IPS DF 6.9 (cell line): Measurements from ENCODE around the gene CCDC85C.

Experiments
- DNase-seq: peaks from one replicate; pipeline ENCODE4 v3.0.0-alpha.2; 2013; ENCODE audit warnings: low read depth, low spot score
- H3K27ac ChIP-seq: one replicate; pipeline ENCODE4 v1.5.1; 2013; ENCODE audit warnings: low read length, control low read depth
- H3K27me3 ChIP-seq: 2 replicates; pipeline ENCODE4 v1.6.1; 2013; ENCODE audit warnings: mild to moderate bottlenecking, low read length; ENCODE audit not compliant: control insufficient read depth, insufficient read depth
- H3K36me3 ChIP-seq: 2 replicates; pipeline ENCODE4 v1.6.1; 2013; ENCODE audit warnings: low read length; ENCODE audit not compliant: control insufficient read depth, insufficient read depth
- H3K4me1 ChIP-seq: 2 replicates; pipeline ENCODE4 v1.6.1; 2013; ENCODE audit warnings: low read length; ENCODE audit not compliant: control insufficient read depth, insufficient read depth
- H3K4me3 ChIP-seq: 2 replicates; pipeline ENCODE4 v1.5.1; 2013; ENCODE audit warnings: mild to moderate bottlenecking, low read length
- H3K9me3 ChIP-seq: 2 replicates; pipeline ENCODE4 v1.6.1; 2013; ENCODE audit warnings: low read length, inconsistent platforms; ENCODE audit not compliant: control insufficient read depth, insufficient read depth
- WGBS: extraction: QIAGEN DNeasy Blood & Tissue Kit; methylation state at CpG from one replicate; pipeline ENCODE4 v1.1.7; 2013; ENCODE audit warnings: mixed read lengths, missing lambda C conversion rate; ENCODE audit not compliant: insufficient read length, insufficient coverage; 5-methylcytosine and 5-hydroxymethylcytosine counted together

Gene CCDC85C

DNA sequence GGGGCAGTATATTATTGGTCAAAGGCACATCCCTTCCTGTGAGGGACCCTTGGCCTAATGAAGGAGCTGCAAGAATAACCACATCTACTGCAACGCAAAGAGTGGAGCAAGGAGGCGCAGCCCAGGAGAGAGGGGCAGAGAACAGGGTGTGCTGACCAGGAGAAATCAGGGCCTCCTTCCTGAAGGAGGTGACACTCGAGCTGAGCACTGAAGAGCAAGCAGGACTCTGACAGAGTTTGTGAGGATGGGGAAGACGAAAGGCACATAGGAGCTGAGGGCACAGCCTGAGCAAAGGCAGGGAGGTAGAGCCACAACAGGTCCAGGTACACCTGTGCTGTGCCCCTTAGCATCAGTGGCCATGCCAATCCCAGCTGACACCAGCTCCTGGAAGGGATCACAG lies 60.6 kb downstream of the CCDC85C start:
- no peak overlapping the region for H3K27ac ChIP-seq
- no CpG with 5 or more reads among the region's 4 CpGs for WGBS
- H3K36me3 ChIP-seq, result no peaks in the 10 kb centered on the region
- no peaks in the 10 kb centered on the region for H3K27me3 ChIP-seq
- peaks cover 11% of the 10 kb centered on the region for H3K4me1 ChIP-seq
- no peaks in the 10 kb centered on the region for H3K9me3 ChIP-seq
- H3K4me3 ChIP-seq, result no peak overlapping the region
- DNase-seq, result no peak

DNA sequence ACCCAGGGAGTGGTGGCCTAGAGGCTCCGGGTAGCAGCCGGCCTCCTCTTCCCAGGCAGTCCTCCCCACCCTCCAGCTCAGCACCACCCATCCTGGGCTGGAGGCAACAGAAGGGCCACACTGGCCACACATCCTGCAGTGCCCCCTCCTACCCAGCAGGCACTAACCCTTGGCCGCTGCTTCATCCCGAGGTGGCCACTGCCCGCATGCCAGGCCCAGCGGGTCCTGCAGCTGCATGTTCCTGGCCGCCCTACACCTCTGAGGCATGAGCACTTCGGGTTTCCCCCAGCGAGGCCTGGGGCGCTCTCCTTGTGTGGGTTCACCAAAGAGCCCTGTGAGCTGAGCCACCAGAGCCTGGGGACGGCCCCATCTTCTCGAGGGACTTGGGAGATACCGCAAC lies 61.4 kb downstream of the CCDC85C start:
- no peaks in the 10 kb centered on the region for H3K9me3 ChIP-seq
- DNase-seq, result no peak
- no peaks in the 10 kb centered on the region for H3K36me3 ChIP-seq
- no CpG with 5 or more reads among the region's 13 CpGs for WGBS
- no peak overlapping the region for H3K4me3 ChIP-seq
- H3K4me1 ChIP-seq, result peaks cover 19% of the 10 kb centered on the region
- H3K27me3 ChIP-seq, result no peaks in the 10 kb centered on the region
- H3K27ac ChIP-seq, result no peak overlapping the region

DNA sequence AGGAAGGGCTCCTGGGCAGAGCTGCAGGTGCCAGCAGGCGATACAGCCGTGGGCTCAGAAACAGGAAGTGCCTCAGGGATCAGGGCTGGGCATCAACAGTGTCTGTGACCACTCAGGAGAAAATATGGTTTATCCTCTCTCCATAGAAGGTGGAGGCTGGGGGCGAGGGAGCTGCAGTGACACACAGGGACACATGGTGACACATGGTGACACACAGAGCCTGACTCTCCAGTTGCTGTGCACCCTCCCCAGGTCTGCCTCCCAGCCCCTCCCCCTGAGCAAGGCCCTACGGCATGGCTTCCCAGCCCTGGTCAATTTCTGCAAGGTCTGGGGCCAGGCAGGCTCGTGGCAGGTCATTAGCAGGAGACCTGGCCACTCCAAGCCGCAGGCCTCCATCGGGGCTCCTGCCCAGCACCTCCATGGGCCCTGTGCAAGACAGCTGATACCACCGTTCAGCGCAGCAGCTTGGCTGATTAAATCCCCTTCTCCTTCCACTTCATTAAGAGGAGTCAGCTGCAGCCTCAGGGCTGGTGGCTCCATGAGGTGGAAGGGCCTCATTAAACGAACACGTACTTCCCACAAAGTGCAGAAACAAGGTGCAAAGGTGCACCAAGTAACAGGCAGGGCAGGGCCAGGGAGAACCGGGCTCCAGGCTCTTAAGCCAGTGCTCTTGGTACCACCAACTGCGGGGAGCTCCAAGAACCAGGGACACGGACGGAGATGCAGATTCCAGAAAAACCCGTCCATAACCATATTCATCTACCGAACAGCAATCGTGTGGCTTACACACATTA lies 62.1 kb downstream of the CCDC85C start:
- Histone ChIP-seq H3K27ac (no peak overlapping the region), H3K4me3 (no peak overlapping the region)

DNA sequence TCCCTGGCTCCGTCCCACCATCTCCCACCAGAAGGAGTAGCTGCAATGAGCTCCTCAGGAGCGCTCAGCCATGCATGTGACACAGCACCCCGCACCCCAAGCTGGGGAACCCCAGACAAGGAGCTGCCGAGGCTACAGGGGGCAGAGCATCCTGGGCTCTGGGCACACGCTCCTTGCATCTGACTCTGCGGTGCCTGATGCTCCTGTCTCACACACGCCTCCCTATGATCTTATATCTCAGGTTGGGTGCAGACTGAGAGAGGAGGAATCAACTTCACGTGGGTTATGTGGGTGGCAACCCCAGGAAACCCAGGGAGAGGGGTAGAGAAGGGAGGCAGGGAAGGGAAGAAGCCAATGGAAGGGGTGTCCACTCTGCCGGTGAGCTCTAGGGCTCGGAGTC lies 62.8 kb downstream of the CCDC85C start:
- no peak overlapping the region for H3K4me3 ChIP-seq
- H3K9me3 ChIP-seq, result no peaks in the 10 kb centered on the region
- WGBS, result no CpG with 5 or more reads among the region's 10 CpGs
- no peaks in the 10 kb centered on the region for H3K36me3 ChIP-seq
- no peak for DNase-seq
- H3K27ac ChIP-seq, result no peak overlapping the region
- H3K27me3 ChIP-seq, result no peaks in the 10 kb centered on the region
- H3K4me1 ChIP-seq, result peaks cover 20% of the 10 kb centered on the region

More for the DNA sequence above, 62.1 kb downstream of the CCDC85C start:
- Histone ChIP-seq H3K4me1 (peaks cover 20% of the 10 kb centered on the region), H3K27me3 (no peaks in the 10 kb centered on the region), H3K9me3 (no peaks in the 10 kb centered on the region), H3K36me3 (no peaks in the 10 kb centered on the region)
- WGBS, result no CpG with 5 or more reads among the region's 18 CpGs
- DNase-seq, result no peak

DNA sequence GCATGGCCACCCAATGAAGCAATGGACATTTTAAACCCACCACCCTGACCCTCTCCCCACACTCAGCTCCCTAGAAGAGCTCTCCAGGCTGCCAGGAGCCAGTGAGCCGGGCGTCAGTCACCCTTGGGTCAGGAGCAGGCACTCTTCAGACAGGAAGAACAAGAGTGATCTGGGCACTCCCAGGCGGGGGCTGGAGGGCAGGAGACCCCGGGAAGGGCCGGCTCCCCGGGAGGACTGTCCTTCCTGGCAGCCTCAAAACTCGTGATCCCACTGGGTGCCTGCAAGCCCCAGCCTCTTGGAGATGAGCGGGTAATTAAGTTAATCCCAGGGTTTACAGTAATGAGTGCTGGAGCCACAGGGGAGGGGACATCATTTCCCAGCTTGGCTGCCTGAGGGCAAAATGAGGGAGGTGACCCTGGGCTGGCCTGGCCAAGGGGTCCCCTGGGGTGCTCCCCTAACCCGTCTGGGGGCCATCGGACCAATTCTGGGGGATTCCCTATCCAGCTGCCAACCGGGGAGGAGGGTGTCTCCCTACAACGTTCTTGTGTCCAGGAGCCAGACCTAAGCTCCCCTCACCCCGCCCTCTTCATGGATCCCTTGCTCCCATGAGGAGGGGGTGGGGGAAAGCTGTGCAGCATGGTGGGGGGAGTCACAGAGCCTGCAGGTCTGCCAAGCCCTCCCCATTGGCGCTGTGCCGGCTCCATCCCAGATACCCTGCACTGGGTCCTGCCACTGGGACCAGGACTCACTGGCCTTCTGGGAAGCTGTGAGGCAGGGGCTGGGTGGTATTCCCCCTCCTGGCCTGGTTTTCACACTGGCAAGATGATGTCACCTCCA lies 63.6 kb downstream of the CCDC85C start:
- no peak for DNase-seq
- WGBS, result no CpG with 5 or more reads among the region's 15 CpGs
- no peak overlapping the region for H3K27ac ChIP-seq
- no peak overlapping the region for H3K4me3 ChIP-seq
- H3K36me3 ChIP-seq, result no peaks in the 10 kb centered on the region
- no peaks in the 10 kb centered on the region for H3K9me3 ChIP-seq
- peaks cover 15% of the 10 kb centered on the region for H3K4me1 ChIP-seq
- no peaks in the 10 kb centered on the region for H3K27me3 ChIP-seq

DNA sequence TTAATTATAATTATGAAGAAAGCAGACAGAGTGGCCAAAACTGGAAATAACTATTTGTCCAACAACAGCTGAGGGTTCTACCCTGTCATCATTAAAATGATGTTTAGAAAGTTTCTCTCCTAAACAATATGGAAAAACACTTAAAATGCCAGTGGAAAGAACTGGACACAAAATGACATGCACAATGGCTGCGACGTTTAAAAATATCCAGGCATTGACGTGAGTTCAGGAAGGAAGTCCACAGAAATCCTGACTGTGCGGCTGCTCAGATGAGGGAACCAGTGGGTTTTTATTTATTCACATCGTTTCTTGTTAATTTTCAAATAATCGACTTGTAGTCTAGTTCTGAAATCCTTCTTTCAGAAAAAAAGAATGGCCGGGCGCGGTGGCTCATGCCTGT lies 64.5 kb downstream of the CCDC85C start:
- H3K27ac ChIP-seq, result no peak overlapping the region
- no peaks in the 10 kb centered on the region for H3K27me3 ChIP-seq
- peaks cover 16% of the 10 kb centered on the region for H3K4me1 ChIP-seq
- H3K9me3 ChIP-seq, result no peaks in the 10 kb centered on the region
- DNase-seq, result no peak
- no peak overlapping the region for H3K4me3 ChIP-seq
- no CpG with 5 or more reads among the region's 9 CpGs for whole genome bisulfite sequencing
- no peaks in the 10 kb centered on the region for H3K36me3 ChIP-seq

DNA sequence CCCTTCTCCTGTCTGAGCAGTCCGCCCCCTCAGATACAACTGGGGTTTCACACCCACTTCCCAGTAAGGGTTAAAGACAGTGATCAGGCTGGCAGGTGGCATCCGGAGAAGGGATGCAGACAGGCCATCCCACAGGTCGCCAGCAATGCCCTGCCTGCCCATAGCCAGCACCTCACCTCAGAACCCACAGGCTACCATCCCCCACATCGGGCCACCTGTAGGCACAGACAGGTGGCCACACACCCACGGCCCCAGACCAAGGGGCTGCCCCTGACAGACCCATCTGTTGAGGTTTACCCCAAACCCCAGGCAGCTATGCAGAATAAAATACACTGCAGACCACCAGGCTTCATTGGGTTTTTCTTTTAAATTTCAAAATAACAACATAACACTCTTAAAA lies 65.3 kb downstream of the CCDC85C start:
- WGBS, result no CpG with 5 or more reads among the region's 5 CpGs
- Histone ChIP-seq H3K9me3 (no peaks in the 10 kb centered on the region), H3K27me3 (no peaks in the 10 kb centered on the region), H3K36me3 (no peaks in the 10 kb centered on the region), H3K4me1 (peaks cover 16% of the 10 kb centered on the region), H3K4me3 (no peak overlapping the region), H3K27ac (no peak overlapping the region)
- DNase-seq, result no peak

DNA sequence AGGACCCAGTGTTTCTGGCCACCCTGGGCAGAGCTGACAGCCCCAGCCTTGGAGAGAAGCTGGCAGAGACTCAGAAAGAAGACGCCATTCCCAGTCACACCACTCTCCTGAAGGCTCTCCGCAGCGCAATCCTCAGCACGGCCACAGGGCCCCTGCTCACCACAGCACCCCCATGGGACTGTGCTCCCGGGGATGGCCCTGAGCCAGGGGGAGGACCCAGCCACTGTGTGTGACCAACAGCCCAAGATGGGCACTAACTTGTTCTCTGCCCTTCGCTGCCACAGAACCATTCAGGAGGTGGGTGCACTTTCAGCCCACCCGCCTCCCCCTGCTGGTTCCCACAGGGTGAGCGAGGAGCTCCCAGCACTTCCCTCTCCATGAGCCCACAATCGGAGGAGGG lies 65.7 kb downstream of the CCDC85C start:
- no peaks in the 10 kb centered on the region for H3K36me3 ChIP-seq
- no peak overlapping the region for H3K27ac ChIP-seq
- no peaks in the 10 kb centered on the region for H3K9me3 ChIP-seq
- peaks cover 16% of the 10 kb centered on the region for H3K4me1 ChIP-seq
- H3K27me3 ChIP-seq, result no peaks in the 10 kb centered on the region
- no CpG with 5 or more reads among the region's 9 CpGs for WGBS
- no peak overlapping the region for H3K4me3 ChIP-seq
- DNase-seq, result no peak

DNA sequence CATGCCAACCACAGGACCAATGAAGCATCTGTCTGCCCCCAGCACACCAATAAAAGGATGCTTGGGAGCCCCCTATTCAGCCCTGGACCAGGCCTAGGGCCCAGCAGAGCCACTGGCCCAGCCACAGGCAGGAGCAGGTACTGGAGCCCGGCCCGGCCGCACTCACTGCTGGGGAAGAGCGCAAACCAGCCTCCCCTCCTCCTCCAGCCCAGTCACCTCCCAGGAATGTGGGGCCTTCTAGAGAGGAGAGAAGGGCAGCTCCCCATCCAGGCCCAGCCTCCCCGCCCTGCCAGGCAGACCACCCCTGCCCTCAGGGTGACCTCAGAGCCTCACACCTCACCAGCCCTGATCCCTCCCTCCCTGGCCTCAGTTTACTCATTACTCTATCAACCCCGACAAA lies 66.6 kb downstream of the CCDC85C start:
- no peak for DNase-seq
- H3K27me3 ChIP-seq, result no peaks in the 10 kb centered on the region
- WGBS, result no CpG with 5 or more reads among the region's 6 CpGs
- H3K27ac ChIP-seq, result no peak overlapping the region
- H3K9me3 ChIP-seq, result no peaks in the 10 kb centered on the region
- H3K36me3 ChIP-seq, result no peaks in the 10 kb centered on the region
- H3K4me1 ChIP-seq, result peaks cover 14% of the 10 kb centered on the region
- H3K4me3 ChIP-seq, result no peak overlapping the region

DNA sequence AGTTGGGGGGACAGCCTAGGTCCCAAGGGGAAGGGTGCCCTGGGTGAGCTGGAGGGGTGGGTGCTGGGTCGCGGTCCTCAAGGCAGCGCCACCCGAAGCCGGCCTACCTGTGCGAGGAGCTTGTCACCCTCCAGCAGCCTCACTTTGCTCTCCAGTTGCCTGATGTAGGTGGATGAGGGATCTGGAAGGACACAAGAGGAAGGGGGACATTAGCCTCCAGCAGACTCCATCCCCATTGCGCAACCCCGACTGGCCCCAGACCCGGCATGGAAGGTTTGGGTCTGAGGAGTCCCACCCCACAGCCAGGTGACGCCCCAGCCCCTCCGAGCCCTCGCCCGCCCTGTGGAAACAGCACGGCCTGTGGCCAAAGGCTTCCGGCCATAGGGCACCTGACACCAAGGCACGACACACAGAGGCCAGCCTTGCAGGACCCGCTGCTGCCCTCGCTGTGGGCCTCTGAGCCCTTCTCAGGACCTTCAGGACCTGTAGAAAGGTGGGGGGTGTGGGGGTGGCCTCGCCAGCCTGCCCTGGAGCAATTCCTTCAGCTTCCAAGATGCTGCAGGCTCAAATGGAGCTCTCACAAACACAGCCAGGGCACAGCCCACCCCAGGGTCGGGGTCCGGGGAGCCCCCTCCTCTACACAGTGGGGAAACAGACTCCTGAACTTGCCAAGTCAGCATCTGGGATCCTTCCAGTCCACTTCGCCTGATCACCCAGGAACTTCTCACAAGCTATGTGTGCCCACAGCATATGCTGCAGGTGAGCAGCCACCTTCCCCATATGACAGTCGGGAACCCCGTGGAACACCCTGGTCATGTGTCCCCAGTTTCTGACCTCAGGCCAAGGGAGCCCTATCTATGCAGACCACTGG lies 67.9 kb downstream of the CCDC85C start:
- Histone ChIP-seq H3K36me3 (no peaks in the 10 kb centered on the region), H3K4me1 (peaks cover 14% of the 10 kb centered on the region), H3K27me3 (no peaks in the 10 kb centered on the region), H3K27ac (no peak overlapping the region), H3K4me3 (no peak overlapping the region), H3K9me3 (no peaks in the 10 kb centered on the region)
- DNase-seq, result no peak
- WGBS, result no CpG with 5 or more reads among the region's 24 CpGs
